RWPE2 (cell line): ENCODE data around the gene MTG2.

Experiments
- ATAC-seq: fragments of 200-7000 bp; cut with Tn5 transposase; 3 replicates; pipeline ENCODE4 v1.9.1; 2021; ENCODE audit warnings: low read depth
- DNase-seq: peaks from one replicate; pipeline ENCODE4 v3.0.0-alpha.2; 2020; ENCODE audit warnings: low spot score
- H3K27ac ChIP-seq: fragments of 450-650 bp; 2 replicates; pipeline ENCODE4 v1.5.1; 2017; ENCODE audit warnings: mild to moderate bottlenecking; ENCODE audit not compliant: poor library complexity, severe bottlenecking
- H3K27me3 ChIP-seq: fragments of 250-450 bp; sonication (Bioruptor Pico); 2 replicates; pipeline ENCODE4 v1.5.1; 2021; ENCODE audit warnings: mild to moderate bottlenecking, moderate library complexity; ENCODE audit not compliant: insufficient read depth, poor library complexity, severe bottlenecking
- H3K36me3 ChIP-seq: fragments of 250-450 bp; sonication (Bioruptor Pico); 2 replicates; pipeline ENCODE4 v1.5.1; 2020; ENCODE audit warnings: low read depth, mild to moderate bottlenecking, moderate library complexity
- H3K4me1 ChIP-seq: fragments of 250-450 bp; sonication (Bioruptor Pico); 2 replicates; pipeline ENCODE4 v1.5.1; 2021; ENCODE audit warnings: mild to moderate bottlenecking, moderate library complexity; ENCODE audit not compliant: insufficient read depth, poor library complexity, severe bottlenecking
- H3K4me3 ChIP-seq: fragments of 250-450 bp; sonication (Bioruptor Pico); 2 replicates; pipeline ENCODE4 v1.5.1; 2021; ENCODE audit warnings: mild to moderate bottlenecking, moderate library complexity; ENCODE audit not compliant: severe bottlenecking
- H3K9me3 ChIP-seq: fragments of 250-450 bp; sonication (Bioruptor Pico); 2 replicates; pipeline ENCODE4 v1.5.1; 2021; ENCODE audit warnings: mild to moderate bottlenecking, moderate library complexity; ENCODE audit not compliant: severe bottlenecking
- TF ChIP-seq, protein P1 (sequence below): fragments of 450-650 bp; IDR thresholded peaks from one replicate; pipeline ENCODE4 v1.5.1; 2017; ENCODE audit warnings: mild to moderate bottlenecking, moderate library complexity; ENCODE audit not compliant: poor library complexity, severe bottlenecking

The MTG2 gene

DNA sequence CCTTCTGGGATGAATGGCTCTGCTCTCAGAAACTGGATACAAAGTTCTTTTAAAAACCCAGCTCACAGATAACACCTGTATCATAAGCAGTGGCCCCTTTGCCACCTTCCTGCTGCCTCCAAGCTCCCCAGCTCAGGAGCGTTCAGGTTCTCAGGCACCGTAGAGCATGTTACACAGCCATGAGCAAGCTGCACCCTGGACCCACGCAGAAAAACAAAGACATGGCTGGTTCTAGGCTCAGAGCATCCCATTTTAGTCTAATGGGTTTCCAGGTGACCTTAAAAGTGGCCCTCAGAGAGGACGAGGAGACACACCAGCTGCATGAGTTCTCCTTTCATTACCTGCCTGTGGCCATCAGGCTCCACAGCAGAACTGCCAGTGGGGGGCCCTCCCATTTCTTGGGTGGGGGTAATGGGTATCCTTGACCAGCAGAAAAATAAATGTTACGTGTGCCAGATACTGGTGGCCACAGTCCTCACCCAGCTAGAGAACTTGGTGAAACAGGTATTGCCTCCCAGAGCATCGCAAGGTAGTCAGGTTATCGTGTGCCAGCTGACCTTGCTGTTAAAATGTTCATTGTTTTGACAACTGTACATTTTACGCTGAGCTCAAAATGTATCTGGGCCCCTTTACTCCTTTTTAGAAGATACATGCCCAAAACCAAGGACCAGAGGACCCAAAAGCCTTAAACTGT is 47.1 kb upstream of the MTG2 start:
- peaks cover 97% of the 10 kb centered on the region for H3K36me3 ChIP-seq
- no peak overlapping the region for H3K27ac ChIP-seq
- H3K9me3 ChIP-seq, result no peaks in the 10 kb centered on the region
- no peak overlapping the region for H3K4me3 ChIP-seq
- DNase-seq, result no peak
- TF ChIP-seq, protein P1, sequence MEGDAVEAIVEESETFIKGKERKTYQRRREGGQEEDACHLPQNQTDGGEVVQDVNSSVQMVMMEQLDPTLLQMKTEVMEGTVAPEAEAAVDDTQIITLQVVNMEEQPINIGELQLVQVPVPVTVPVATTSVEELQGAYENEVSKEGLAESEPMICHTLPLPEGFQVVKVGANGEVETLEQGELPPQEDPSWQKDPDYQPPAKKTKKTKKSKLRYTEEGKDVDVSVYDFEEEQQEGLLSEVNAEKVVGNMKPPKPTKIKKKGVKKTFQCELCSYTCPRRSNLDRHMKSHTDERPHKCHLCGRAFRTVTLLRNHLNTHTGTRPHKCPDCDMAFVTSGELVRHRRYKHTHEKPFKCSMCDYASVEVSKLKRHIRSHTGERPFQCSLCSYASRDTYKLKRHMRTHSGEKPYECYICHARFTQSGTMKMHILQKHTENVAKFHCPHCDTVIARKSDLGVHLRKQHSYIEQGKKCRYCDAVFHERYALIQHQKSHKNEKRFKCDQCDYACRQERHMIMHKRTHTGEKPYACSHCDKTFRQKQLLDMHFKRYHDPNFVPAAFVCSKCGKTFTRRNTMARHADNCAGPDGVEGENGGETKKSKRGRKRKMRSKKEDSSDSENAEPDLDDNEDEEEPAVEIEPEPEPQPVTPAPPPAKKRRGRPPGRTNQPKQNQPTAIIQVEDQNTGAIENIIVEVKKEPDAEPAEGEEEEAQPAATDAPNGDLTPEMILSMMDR, result no peak
- no peaks in the 10 kb centered on the region for H3K27me3 ChIP-seq
- no peaks in the 10 kb centered on the region for H3K4me1 ChIP-seq
- ATAC-seq, result 0 out of 3 replicates have a peak, but pooled peaks have one; percentile 1

DNA sequence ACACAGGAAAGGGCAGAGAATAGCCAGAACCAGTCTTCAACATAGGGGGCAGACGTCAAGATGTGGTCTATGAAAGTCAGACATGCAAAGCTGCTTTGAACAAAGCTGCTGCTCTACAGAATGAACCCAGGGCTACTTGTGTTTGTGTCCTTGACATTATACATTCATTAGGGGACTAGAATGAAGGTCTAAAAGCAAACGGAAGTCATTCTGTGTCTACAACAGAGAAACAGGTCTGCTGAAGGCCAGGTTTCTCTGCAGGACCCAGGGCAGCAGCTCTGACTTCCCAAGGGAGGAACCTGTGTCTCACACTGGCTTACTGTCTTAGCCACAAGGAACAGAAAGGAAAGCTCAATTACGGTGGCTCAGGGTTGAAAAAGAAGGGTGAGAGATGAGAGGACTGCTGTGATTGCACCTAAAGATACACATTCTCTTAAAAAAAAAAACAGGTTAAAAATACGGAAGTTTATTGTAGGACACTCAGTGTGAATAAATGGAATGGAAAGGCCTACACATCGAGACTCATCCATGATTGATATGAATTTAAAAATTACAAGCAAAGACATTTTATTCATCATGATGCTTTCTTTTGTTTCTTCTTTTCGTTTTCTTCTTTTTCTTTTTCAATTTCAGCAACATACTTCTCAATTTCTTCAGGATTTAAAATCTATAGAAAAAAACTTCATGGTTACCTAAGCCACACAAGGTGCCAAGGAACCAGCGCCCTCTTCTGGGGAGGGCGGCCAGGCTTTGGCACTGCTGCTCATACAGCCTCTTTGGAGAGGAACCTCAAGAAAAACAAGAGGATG is 46.3 kb upstream of the MTG2 start:
- no peak for DNase-seq
- ATAC-seq, result peak; percentile 51
- TF ChIP-seq, protein P1, result peak; percentile 99
- no peaks in the 10 kb centered on the region for H3K27me3 ChIP-seq
- H3K27ac ChIP-seq, result no peak overlapping the region
- H3K4me1 ChIP-seq, result peaks cover 3% of the 10 kb centered on the region
- no peak overlapping the region for H3K4me3 ChIP-seq
- peaks cover 97% of the 10 kb centered on the region for H3K36me3 ChIP-seq
- no peaks in the 10 kb centered on the region for H3K9me3 ChIP-seq

DNA sequence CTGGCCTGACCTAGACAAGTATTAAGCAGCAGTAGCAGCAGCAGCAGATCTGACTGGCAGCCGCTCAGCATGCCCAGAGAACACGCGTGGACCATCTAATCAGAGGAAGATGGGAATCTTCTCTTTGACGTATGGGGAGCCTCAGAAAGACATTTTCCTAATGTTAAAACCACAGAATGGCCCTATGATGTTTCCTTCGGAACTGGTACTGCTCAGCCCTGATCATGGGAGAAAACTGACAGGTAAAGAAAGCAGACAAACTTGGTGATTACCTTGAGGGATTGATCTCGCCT is 45.8 kb upstream of the MTG2 start:
- no peak overlapping the region for H3K4me3 ChIP-seq
- H3K9me3 ChIP-seq, result no peaks in the 10 kb centered on the region
- peaks cover 5% of the 10 kb centered on the region for H3K4me1 ChIP-seq
- no peaks in the 10 kb centered on the region for H3K27me3 ChIP-seq
- DNase-seq (no peak), ATAC-seq (no peak; the same call in 2 of the 3 replicates)
- no peak overlapping the region for H3K27ac ChIP-seq
- TF ChIP-seq, protein P1, result peak; percentile 87
- peaks cover 95% of the 10 kb centered on the region for H3K36me3 ChIP-seq

DNA sequence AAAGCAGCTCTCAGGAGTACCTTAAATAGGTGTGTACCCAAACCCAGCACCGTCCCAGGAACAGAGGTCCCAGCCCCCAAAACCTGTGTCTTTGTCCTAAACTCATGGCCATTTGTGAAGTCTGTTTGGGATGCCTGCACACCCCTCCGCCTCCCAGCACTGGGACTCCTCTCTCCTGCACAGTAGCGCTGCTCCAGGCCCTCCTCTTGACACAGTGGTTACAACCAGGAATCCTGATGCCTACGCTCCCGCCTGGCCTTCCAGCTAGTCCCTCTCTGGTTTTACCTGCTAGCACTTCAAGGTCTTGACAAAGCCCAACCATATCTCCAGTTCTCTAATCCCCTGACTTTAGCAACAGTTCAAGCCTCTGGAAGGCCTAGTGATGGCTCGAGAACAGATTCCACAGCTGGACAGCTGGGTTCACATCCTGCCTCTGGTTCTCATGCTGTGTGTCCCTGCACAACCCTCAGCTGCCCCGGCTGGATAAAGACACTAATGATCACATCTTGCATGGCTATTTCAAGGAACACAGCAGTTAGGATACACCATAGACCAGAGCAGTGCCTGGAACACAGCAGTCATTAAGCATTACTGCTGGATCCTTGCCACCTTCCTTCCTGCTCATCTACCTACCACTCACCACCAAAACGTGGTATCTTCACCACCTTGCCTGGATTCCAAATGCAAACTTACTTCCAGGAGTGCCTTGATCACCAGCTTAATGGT is 45.2 kb upstream of the MTG2 start:
- TF ChIP-seq, protein P1, result no peak
- Histone ChIP-seq H3K36me3 (peaks cover 89% of the 10 kb centered on the region), H3K4me1 (peaks cover 5% of the 10 kb centered on the region), H3K9me3 (no peaks in the 10 kb centered on the region), H3K27ac (no peak overlapping the region), H3K27me3 (no peaks in the 10 kb centered on the region), H3K4me3 (no peak overlapping the region)
- DNase-seq (no peak), ATAC-seq (no peak)
